Fibroblast of skin of scalp (primary cell): Measurements from ENCODE around the gene VSIG2.

Experiments used
- DNase-seq: peaks from one replicate; pipeline ENCODE4 v3.0.0-alpha.2; 2013

VSIG2 gene

GRCh38 chr11:124763156-124763947 is 11.3 kb upstream of the VSIG2 start:
- peak; percentile 54 for DNase-seq

- no peak for DNase-seq
Measured at GRCh38 chr11:124762624-124763155, 10.6 kb upstream of the VSIG2 start.

- DNase-seq, result no peak
Measured at GRCh38 chr11:124762105-124762623, 10.1 kb upstream of the VSIG2 start, which contains the start of gene ESAM. ESAM (minus strand) TSS chr11:124762290; CDS start chr11:124762154, 136 bp downstream.

- DNase-seq, result no peak
Measured at GRCh38 chr11:124761301-124762104, 9.4 kb upstream of the VSIG2 start.

- no peak for DNase-seq
Measured at GRCh38 chr11:124760806-124761205, 8.8 kb upstream of the VSIG2 start.

GRCh38 chr11:124760205-124760652 is 8.2 kb upstream of the VSIG2 start:
- DNase-seq, result no peak

GRCh38 chr11:124759266-124760204 is 7.5 kb upstream of the VSIG2 start:
- no peak for DNase-seq

- peak; percentile 54 for DNase-seq
Measured at GRCh38 chr11:124758355-124759265, 6.6 kb upstream of the VSIG2 start.

GRCh38 chr11:124757320-124757719 is 5.3 kb upstream of the VSIG2 start:
- DNase-seq, result no peak

- no peak for DNase-seq
Measured at GRCh38 chr11:124756753-124757227, 4.7 kb upstream of the VSIG2 start.

- no peak for DNase-seq
Measured at GRCh38 chr11:124756033-124756752, 4.1 kb upstream of the VSIG2 start.

- no peak for DNase-seq
Measured at GRCh38 chr11:124754710-124755109, 2.7 kb upstream of the VSIG2 start.

GRCh38 chr11:124754309-124754708 is 2.3 kb upstream of the VSIG2 start:
- DNase-seq, result no peak

GRCh38 chr11:124753624-124754023 is 1.6 kb upstream of the VSIG2 start:
- DNase-seq, result no peak

- DNase-seq, result no peak
Measured at GRCh38 chr11:124753205-124753604, 1.1 kb upstream of the VSIG2 start.

- DNase-seq, result no peak
Measured at GRCh38 chr11:124752471-124753102, 532 bp upstream of the VSIG2 start.

GRCh38 chr11:124751391-124751740 is 689 bp downstream of the VSIG2 start:
- no peak for DNase-seq

- DNase-seq, result no peak
Measured at GRCh38 chr11:124749912-124750311, 2.1 kb downstream of the VSIG2 start.
